ENCODE results near the gene S1PR3. TPM values are rescaled to one million over a fixed set of nuclear protein-coding genes. Genes with fewer than 3 reads are reported as not detected.

Gene S1PR3
- total RNA-seq, 1 experiment from 2014 or later = 8.4 TPM

GRCh38 chr9:89036383-89036782 lies 45.1 kb downstream of the S1PR3 start:
- H4K20me1 ChIP-seq (ENCODE audit: low read length) = no peaks in the 10 kb centered on the region
- no peaks in the 10 kb centered on the region for H3K9me2 ChIP-seq (replicated peaks; ENCODE audit: low read length)
- no peak overlapping the region for H3K9ac ChIP-seq (ENCODE audit: low read length)
- no peaks in the 10 kb centered on the region for H3K9me3 ChIP-seq (ENCODE audit: low read length)
- H2AFZ ChIP-seq (ENCODE audit: low read length) = no peak overlapping the region
- no TSS peak for BruUV-seq (replicated peaks)
- DNase-seq (no peak), ATAC-seq (no peak)
- no peaks in the 10 kb centered on the region for H3K27me3 ChIP-seq (ENCODE audit: low read length)
- no peak overlapping the region for H3K4me3 ChIP-seq (ENCODE audit: low read length)
- no peak for TF ChIP-seq EZH2phosphoT487 (IDR thresholded peaks at IDR 0.05; ENCODE audit: borderline replicate concordance, low read length)
- no peak for TF ChIP-seq EZH2 (IDR thresholded peaks at IDR 0.05; ENCODE audit: low read length, unreplicated experiment)
- no peak for TF ChIP-seq CTCF (conservative IDR thresholded peaks at IDR 0.05; ENCODE audit: low read depth, low read length)
- CTCF ChIA-PET = no interaction called here
- H3K4me1 ChIP-seq (ENCODE audit: insufficient read depth, low read length) = no peaks in the 10 kb centered on the region
- H3F3A ChIP-seq (ENCODE audit: low read length, unreplicated experiment) = no peaks in the 10 kb centered on the region
- no peaks in the 10 kb centered on the region for H3K36me3 ChIP-seq (ENCODE audit: low read depth, low read length)
- intact Hi-C loops (cut with micrococcal nuclease) = no loop called here
- H3K27ac ChIP-seq (ENCODE audit: low read length) = no peak overlapping the region
- H3K4me2 ChIP-seq (ENCODE audit: low read length) = no peak overlapping the region
- POLR2A ChIA-PET (ENCODE audit: unreplicated experiment) = no interaction called here
- no peaks in the 10 kb centered on the region for H3K79me2 ChIP-seq (ENCODE audit: low read length)

GRCh38 chr9:89036891-89037290 lies 45.6 kb downstream of the S1PR3 start:
- BruUV-seq (replicated peaks) = no TSS peak
- Histone ChIP-seq H4K20me1 (ENCODE audit: low read length) (no peaks in the 10 kb centered on the region), H3K4me1 (ENCODE audit: insufficient read depth, low read length) (no peaks in the 10 kb centered on the region), H3K9ac (ENCODE audit: low read length) (no peak overlapping the region), H3K9me3 (ENCODE audit: low read length) (no peaks in the 10 kb centered on the region), H2AFZ (ENCODE audit: low read length) (no peak overlapping the region), H3K79me2 (ENCODE audit: low read length) (no peaks in the 10 kb centered on the region), H3K27me3 (ENCODE audit: low read length) (no peaks in the 10 kb centered on the region), H3K4me2 (ENCODE audit: low read length) (no peak overlapping the region), H3K36me3 (ENCODE audit: low read depth, low read length) (no peaks in the 10 kb centered on the region), H3K9me2 (replicated peaks; ENCODE audit: low read length) (no peaks in the 10 kb centered on the region), H3K27ac (ENCODE audit: low read length) (no peak overlapping the region), H3F3A (ENCODE audit: low read length, unreplicated experiment) (no peaks in the 10 kb centered on the region), H3K4me3 (ENCODE audit: low read length) (no peak overlapping the region)
- TF ChIP-seq EZH2phosphoT487 (IDR thresholded peaks at IDR 0.05; ENCODE audit: borderline replicate concordance, low read length) (no peak), CTCF (conservative IDR thresholded peaks at IDR 0.05; ENCODE audit: low read depth, low read length) (no peak), EZH2 (IDR thresholded peaks at IDR 0.05; ENCODE audit: low read length, unreplicated experiment) (no peak)
- no peak for ATAC-seq
- intact Hi-C loops (cut with micrococcal nuclease) = no loop called here
- ChIA-PET CTCF (no interaction called here), POLR2A (ENCODE audit: unreplicated experiment) (no interaction called here)
- DNase-seq = no peak

GRCh38 chr9:89037346-89037745 lies 46.1 kb downstream of the S1PR3 start:
- H2AFZ ChIP-seq (ENCODE audit: low read length) = no peak overlapping the region
- BruUV-seq (replicated peaks) = no TSS peak
- H3K9me3 ChIP-seq (ENCODE audit: low read length) = no peaks in the 10 kb centered on the region
- intact Hi-C loops (cut with micrococcal nuclease) = no loop called here
- ATAC-seq = no peak
- no peak overlapping the region for H3K4me2 ChIP-seq (ENCODE audit: low read length)
- no peak overlapping the region for H3K9ac ChIP-seq (ENCODE audit: low read length)
- TF ChIP-seq CTCF (conservative IDR thresholded peaks at IDR 0.05; ENCODE audit: low read depth, low read length) (no peak), EZH2 (IDR thresholded peaks at IDR 0.05; ENCODE audit: low read length, unreplicated experiment) (no peak), EZH2phosphoT487 (IDR thresholded peaks at IDR 0.05; ENCODE audit: borderline replicate concordance, low read length) (no peak)
- H4K20me1 ChIP-seq (ENCODE audit: low read length) = no peaks in the 10 kb centered on the region
- H3K9me2 ChIP-seq (replicated peaks; ENCODE audit: low read length) = no peaks in the 10 kb centered on the region
- H3F3A ChIP-seq (ENCODE audit: low read length, unreplicated experiment) = no peaks in the 10 kb centered on the region
- no peak for DNase-seq
- CTCF ChIA-PET = no interaction called here
- POLR2A ChIA-PET (ENCODE audit: unreplicated experiment) = no interaction called here
- no peak overlapping the region for H3K4me3 ChIP-seq (ENCODE audit: low read length)
- no peak overlapping the region for H3K27ac ChIP-seq (ENCODE audit: low read length)
- no peaks in the 10 kb centered on the region for H3K36me3 ChIP-seq (ENCODE audit: low read depth, low read length)
- H3K79me2 ChIP-seq (ENCODE audit: low read length) = no peaks in the 10 kb centered on the region
- H3K4me1 ChIP-seq (ENCODE audit: insufficient read depth, low read length) = no peaks in the 10 kb centered on the region
- H3K27me3 ChIP-seq (ENCODE audit: low read length) = no peaks in the 10 kb centered on the region
